Measurements from ENCODE around the gene CELA3B. TPM values are rescaled to one million over a fixed set of nuclear protein-coding genes. Genes with fewer than 3 reads are reported as not detected.
A peak's percentile ranks its signal among the peaks of the same experiment; 100 is the strongest.

Gene CELA3B
- total RNA-seq, 2 donors from 2014 or later = 12,815 to 27,120 TPM

- ATAC-seq (no peak), DNase-seq (no peak)
Measured at GRCh38 chr1:21938732-21939538, 37.9 kb upstream of the CELA3B start.

DNA sequence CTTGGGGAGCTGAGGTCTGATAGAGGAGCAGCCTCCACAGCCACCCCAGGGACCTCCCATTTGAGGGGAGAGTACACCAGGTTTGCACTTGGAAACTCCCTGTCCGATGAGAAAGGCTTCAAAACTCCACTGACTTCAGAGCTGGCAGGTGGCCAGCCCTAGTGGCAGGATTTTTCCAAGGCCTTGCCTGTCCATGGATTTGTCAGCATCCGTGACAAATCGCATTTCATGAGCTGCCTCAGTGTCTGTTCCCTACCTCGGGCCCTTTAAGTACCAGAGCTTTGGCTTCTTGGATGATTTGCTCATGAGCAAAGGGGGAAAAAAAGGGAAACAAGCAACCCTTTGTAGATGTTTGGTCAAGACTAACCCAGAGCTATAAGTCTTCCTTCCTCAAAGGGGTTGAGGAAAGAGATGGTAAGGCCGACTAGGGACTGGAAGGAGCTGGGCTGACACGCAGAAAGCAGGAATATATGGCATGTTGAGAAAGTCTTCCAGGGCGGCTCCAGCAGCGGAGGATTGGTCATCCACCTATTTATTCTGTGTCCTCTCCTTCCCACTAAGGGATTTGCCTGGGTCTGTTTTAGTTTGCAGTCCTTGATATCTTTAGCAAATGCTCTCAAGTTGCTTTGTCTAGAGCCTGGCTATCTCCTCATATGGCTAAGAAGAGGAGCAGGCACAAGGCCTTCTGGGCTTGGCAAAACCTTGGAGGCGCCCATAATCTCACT, 37.0 kb upstream of the CELA3B start:
- intact Hi-C loops (cut with DNase I) = no loop called here
- H3K4me3 ChIP-seq = no peak overlapping the region
- no peaks in the 10 kb centered on the region for H3K9me3 ChIP-seq
- TF ChIP-seq CTCF (IDR thresholded peaks at IDR 0.05) (peak in 6 of 7 experiments; percentile 17 to 69 (median 62)), POLR2A (IDR thresholded peaks at IDR 0.05) (peak in 2 of 3 donors; percentile 17 to 24)
- peak; percentile 22 for ATAC-seq
- 39 to 44% methylated on average over 9 of the region's 9 CpGs for WGBS, 2 donors
- H3K27me3 ChIP-seq = no peaks in the 10 kb centered on the region
- peaks cover 62% of the 10 kb centered on the region for H3K4me1 ChIP-seq
- H3K27ac ChIP-seq = peak overlapping the region; percentile 37 to 85 (median 80)
- H3K36me3 ChIP-seq (replicated peaks in 1 of 2; ENCODE audit: insufficient read depth in 1 of 2, low read depth in 2 of 2) = no peaks in the 10 kb centered on the region
- peak; percentile 81 to 89 (median 88) for DNase-seq

More at GRCh38 chr1:21938732-21939538, 37.9 kb upstream of the CELA3B start:
- Histone ChIP-seq H3K9me3 (no peaks in the 10 kb centered on the region), H3K27me3 (no peaks in the 10 kb centered on the region), H3K36me3 (replicated peaks in 1 of 2; ENCODE audit: insufficient read depth in 1 of 2, low read depth in 2 of 2) (no peaks in the 10 kb centered on the region), H3K27ac (peak overlapping the region; percentile 37 to 85 (median 80)), H3K4me3 (no peak overlapping the region), H3K4me1 (peaks cover 63% of the 10 kb centered on the region)
- TF ChIP-seq POLR2A (IDR thresholded peaks at IDR 0.05) = no peak
- TF ChIP-seq CTCF (IDR thresholded peaks at IDR 0.05) = no peak
- 70 to 73% methylated on average over 10 to 11 of the region's 11 CpGs for WGBS, 2 donors
- intact Hi-C loops (cut with DNase I) = no loop called here

GRCh38 chr1:21940492-21940891, 36.3 kb upstream of the CELA3B start:
- 94 to 100% methylated on average over 2 of the region's 2 CpGs for WGBS, 2 donors
- intact Hi-C loops (cut with DNase I) = no loop called here
- Histone ChIP-seq H3K27ac (peak overlapping the region in 3 of 4 donors; percentile 76 to 85 (median 83)), H3K36me3 (replicated peaks in 1 of 2; ENCODE audit: insufficient read depth in 1 of 2, low read depth in 2 of 2) (no peaks in the 10 kb centered on the region), H3K27me3 (no peaks in the 10 kb centered on the region), H3K9me3 (no peaks in the 10 kb centered on the region), H3K4me3 (no peak overlapping the region), H3K4me1 (peaks cover 56% of the 10 kb centered on the region)
- no peak for TF ChIP-seq CTCF (IDR thresholded peaks at IDR 0.05)
- no peak for TF ChIP-seq POLR2A (IDR thresholded peaks at IDR 0.05)
- ATAC-seq (no peak), DNase-seq (no peak)

- DNase-seq = no peak
- 80 to 83% methylated on average over 5 of the region's 5 CpGs for WGBS, 2 donors
- no peaks in the 10 kb centered on the region for H3K36me3 ChIP-seq (replicated peaks in 1 of 2; ENCODE audit: insufficient read depth in 1 of 2, low read depth in 2 of 2)
- no peak overlapping the region for H3K27ac ChIP-seq
- H3K4me1 ChIP-seq = peaks cover 47% of the 10 kb centered on the region
- H3K9me3 ChIP-seq = no peaks in the 10 kb centered on the region
- no peaks in the 10 kb centered on the region for H3K27me3 ChIP-seq
- no peak for ATAC-seq
- intact Hi-C loops (cut with DNase I) = no loop called here
- no peak for TF ChIP-seq CTCF (IDR thresholded peaks at IDR 0.05)
- no peak for TF ChIP-seq POLR2A (IDR thresholded peaks at IDR 0.05)
- H3K4me3 ChIP-seq = no peak overlapping the region
Measured at GRCh38 chr1:21941370-21941769, 35.5 kb upstream of the CELA3B start.

Measured in body of pancreas (tissue), 4 donors.